H1 (cell line): Measurements from ENCODE around the gene ADAMTS4. TPM values are rescaled to one million over a fixed set of nuclear protein-coding genes. Genes with fewer than 3 reads are reported as not detected.

Experiments
- CBX8 ChIP-seq: fragments of 300-800, 300-1000 bp; sonication (generic); IDR thresholded peaks from 2 replicates; pipeline ENCODE4 v1.7.1; 2016; ENCODE audit warnings: low read depth, low read length, borderline replicate concordance
- CEBPB ChIP-seq: IDR thresholded peaks from 2 replicates; pipeline ENCODE4 v1.6.1; 2012; ENCODE audit warnings: low read depth, low read length
- HDAC6 ChIP-seq: IDR thresholded peaks from one replicate; pipeline ENCODE4 v1.7.1; 2012; ENCODE audit warnings: low read depth, mild to moderate bottlenecking, inconsistent platforms, low read length, moderate library complexity
- MAFK ChIP-seq: IDR thresholded peaks from 2 replicates; pipeline ENCODE4 v1.6.1; 2012; ENCODE audit warnings: low read depth, mild to moderate bottlenecking, improper control_type of control experiment, low read length
- PHF8 ChIP-seq: fragments of 200-600 bp; sonication (generic); conservative IDR thresholded peaks from 2 replicates; pipeline ENCODE4 v1.7.1; 2012; ENCODE audit warnings: low read depth, mild to moderate bottlenecking, inconsistent platforms, low read length, moderate library complexity
- RNF2 ChIP-seq: fragments of 200-900, 300-1000 bp; sonication (generic); IDR thresholded peaks from 2 replicates; pipeline ENCODE4 v1.7.1; 2016; ENCODE audit warnings: borderline replicate concordance, low read depth, mild to moderate bottlenecking, antibody characterized with exemption, low read length; ENCODE audit not compliant: poor library complexity, severe bottlenecking; ENCODE audit errors: missing control alignments
- RXRA ChIP-seq: IDR thresholded peaks from 2 replicates; pipeline ENCODE4 v1.6.1; 2011; ENCODE audit warnings: low read depth, mild to moderate bottlenecking, low read length, moderate library complexity; ENCODE audit not compliant: insufficient read depth
- SIN3A ChIP-seq, 2 experiments: IDR thresholded peaks in 1 of 2; conservative IDR thresholded peaks in 1 of 2; 2 replicates each; pipeline ENCODE4 v1.6.1; 2011 to 2012; ENCODE audit warnings: low read length in 2 of 2, improper control_type of control experiment in 1 of 2, low read depth in 1 of 2, mild to moderate bottlenecking in 1 of 2
- SP1 ChIP-seq: IDR thresholded peaks from 2 replicates; pipeline ENCODE4 v1.6.1; 2011; ENCODE audit warnings: low read depth, low read length
- TAF7 ChIP-seq: optimal IDR thresholded peaks from 2 replicates; pipeline ENCODE3; 2011; ENCODE audit warnings: low read depth, mild to moderate bottlenecking, inconsistent platforms, low read length, moderate library complexity, borderline replicate concordance
- polyA plus RNA-seq, 7 experiments: library from polyadenylated mRNA; depleted of rRNA in 3 of 7; stranded (reverse) in 5 of 7; unstranded in 2 of 7; fragments of >200 nt in 5 of 7; fragments of 200-250 nt in 2 of 7; gene quantifications; 1 replicate in 5 of 7; 2 replicates in 1 of 7; 4 replicates in 1 of 7; pipeline versions ENCODE4 v1.2.1 to v1.2.3, GENCODE V29; 2011 to 2013; ENCODE audit warnings: missing spikeins in 2 of 7, mixed read lengths in 2 of 7
- total RNA-seq: library from RNA; stranded (reverse); fragmentation: NEBNext Ultra II Directional; extraction: Animal tissue kit (Norgen Biotek cat#: 25700); gene quantifications from 2 replicates; pipeline ENCODE4 v1.2.1, GENCODE V29; 2021
- TF ChIP-seq, protein P1 (sequence below): fragments of 300-600 bp; sonication (generic); IDR thresholded peaks from 2 replicates; pipeline ENCODE4 v1.7.1; 2012; ENCODE audit warnings: low read length, moderate library complexity, mild to moderate bottlenecking, inconsistent platforms; ENCODE audit not compliant: insufficient replicate concordance

ADAMTS4 gene
- total and polyA plus RNA-seq, 2 of the 8 experiments (the other 6 are each of a cell fraction or from before 2014, with no cell fraction given): 4.6 to 7.2 TPM

- TF ChIP-seq, protein P1, sequence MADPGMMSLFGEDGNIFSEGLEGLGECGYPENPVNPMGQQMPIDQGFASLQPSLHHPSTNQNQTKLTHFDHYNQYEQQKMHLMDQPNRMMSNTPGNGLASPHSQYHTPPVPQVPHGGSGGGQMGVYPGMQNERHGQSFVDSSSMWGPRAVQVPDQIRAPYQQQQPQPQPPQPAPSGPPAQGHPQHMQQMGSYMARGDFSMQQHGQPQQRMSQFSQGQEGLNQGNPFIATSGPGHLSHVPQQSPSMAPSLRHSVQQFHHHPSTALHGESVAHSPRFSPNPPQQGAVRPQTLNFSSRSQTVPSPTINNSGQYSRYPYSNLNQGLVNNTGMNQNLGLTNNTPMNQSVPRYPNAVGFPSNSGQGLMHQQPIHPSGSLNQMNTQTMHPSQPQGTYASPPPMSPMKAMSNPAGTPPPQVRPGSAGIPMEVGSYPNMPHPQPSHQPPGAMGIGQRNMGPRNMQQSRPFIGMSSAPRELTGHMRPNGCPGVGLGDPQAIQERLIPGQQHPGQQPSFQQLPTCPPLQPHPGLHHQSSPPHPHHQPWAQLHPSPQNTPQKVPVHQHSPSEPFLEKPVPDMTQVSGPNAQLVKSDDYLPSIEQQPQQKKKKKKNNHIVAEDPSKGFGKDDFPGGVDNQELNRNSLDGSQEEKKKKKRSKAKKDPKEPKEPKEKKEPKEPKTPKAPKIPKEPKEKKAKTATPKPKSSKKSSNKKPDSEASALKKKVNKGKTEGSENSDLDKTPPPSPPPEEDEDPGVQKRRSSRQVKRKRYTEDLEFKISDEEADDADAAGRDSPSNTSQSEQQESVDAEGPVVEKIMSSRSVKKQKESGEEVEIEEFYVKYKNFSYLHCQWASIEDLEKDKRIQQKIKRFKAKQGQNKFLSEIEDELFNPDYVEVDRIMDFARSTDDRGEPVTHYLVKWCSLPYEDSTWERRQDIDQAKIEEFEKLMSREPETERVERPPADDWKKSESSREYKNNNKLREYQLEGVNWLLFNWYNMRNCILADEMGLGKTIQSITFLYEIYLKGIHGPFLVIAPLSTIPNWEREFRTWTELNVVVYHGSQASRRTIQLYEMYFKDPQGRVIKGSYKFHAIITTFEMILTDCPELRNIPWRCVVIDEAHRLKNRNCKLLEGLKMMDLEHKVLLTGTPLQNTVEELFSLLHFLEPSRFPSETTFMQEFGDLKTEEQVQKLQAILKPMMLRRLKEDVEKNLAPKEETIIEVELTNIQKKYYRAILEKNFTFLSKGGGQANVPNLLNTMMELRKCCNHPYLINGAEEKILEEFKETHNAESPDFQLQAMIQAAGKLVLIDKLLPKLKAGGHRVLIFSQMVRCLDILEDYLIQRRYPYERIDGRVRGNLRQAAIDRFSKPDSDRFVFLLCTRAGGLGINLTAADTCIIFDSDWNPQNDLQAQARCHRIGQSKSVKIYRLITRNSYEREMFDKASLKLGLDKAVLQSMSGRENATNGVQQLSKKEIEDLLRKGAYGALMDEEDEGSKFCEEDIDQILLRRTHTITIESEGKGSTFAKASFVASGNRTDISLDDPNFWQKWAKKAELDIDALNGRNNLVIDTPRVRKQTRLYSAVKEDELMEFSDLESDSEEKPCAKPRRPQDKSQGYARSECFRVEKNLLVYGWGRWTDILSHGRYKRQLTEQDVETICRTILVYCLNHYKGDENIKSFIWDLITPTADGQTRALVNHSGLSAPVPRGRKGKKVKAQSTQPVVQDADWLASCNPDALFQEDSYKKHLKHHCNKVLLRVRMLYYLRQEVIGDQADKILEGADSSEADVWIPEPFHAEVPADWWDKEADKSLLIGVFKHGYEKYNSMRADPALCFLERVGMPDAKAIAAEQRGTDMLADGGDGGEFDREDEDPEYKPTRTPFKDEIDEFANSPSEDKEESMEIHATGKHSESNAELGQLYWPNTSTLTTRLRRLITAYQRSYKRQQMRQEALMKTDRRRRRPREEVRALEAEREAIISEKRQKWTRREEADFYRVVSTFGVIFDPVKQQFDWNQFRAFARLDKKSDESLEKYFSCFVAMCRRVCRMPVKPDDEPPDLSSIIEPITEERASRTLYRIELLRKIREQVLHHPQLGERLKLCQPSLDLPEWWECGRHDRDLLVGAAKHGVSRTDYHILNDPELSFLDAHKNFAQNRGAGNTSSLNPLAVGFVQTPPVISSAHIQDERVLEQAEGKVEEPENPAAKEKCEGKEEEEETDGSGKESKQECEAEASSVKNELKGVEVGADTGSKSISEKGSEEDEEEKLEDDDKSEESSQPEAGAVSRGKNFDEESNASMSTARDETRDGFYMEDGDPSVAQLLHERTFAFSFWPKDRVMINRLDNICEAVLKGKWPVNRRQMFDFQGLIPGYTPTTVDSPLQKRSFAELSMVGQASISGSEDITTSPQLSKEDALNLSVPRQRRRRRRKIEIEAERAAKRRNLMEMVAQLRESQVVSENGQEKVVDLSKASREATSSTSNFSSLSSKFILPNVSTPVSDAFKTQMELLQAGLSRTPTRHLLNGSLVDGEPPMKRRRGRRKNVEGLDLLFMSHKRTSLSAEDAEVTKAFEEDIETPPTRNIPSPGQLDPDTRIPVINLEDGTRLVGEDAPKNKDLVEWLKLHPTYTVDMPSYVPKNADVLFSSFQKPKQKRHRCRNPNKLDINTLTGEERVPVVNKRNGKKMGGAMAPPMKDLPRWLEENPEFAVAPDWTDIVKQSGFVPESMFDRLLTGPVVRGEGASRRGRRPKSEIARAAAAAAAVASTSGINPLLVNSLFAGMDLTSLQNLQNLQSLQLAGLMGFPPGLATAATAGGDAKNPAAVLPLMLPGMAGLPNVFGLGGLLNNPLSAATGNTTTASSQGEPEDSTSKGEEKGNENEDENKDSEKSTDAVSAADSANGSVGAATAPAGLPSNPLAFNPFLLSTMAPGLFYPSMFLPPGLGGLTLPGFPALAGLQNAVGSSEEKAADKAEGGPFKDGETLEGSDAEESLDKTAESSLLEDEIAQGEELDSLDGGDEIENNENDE: no peak
- TF ChIP-seq SIN3A (conservative IDR thresholded peaks at IDR 0.05 in 1 of 2, IDR thresholded peaks at IDR 0.05 in 1 of 2; ENCODE audit: low read depth in 1 of 2, low read length in 2 of 2) (no peak), RXRA (no peak), MAFK (no peak), CEBPB (no peak), PHF8 (no peak), RNF2 (no peak), CBX8 (no peak), TAF7 (no peak), HDAC6 (no peak), SP1 (no peak)
Measured at GRCh38 chr1:161191971-161192370, 6.9 kb downstream of the ADAMTS4 start (continued).
